ENCODE results near the gene BMPR1B.

DNA sequence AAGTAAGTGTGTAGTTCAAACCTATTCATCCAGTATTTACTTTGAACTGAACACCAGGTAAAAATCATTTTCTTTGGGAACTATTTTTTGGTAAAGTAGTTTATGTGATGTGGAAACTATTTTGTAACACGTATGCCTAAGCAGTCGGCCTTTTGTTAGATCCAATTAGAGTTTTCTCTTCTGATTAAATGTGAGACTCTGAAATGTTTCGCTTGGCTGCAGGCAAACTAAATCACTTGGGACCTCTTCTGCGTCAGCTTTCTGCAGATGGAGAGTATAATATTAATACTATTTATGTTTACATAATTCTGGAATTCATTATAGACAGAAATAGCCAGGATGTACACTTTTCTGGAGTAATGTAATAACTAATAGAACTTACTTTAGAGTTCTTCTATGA, 46.9 kb downstream of the BMPR1B start:
- TF ChIP-seq POLR2A (IDR thresholded peaks at IDR 0.05), result no peak
- TF ChIP-seq, protein P1, sequence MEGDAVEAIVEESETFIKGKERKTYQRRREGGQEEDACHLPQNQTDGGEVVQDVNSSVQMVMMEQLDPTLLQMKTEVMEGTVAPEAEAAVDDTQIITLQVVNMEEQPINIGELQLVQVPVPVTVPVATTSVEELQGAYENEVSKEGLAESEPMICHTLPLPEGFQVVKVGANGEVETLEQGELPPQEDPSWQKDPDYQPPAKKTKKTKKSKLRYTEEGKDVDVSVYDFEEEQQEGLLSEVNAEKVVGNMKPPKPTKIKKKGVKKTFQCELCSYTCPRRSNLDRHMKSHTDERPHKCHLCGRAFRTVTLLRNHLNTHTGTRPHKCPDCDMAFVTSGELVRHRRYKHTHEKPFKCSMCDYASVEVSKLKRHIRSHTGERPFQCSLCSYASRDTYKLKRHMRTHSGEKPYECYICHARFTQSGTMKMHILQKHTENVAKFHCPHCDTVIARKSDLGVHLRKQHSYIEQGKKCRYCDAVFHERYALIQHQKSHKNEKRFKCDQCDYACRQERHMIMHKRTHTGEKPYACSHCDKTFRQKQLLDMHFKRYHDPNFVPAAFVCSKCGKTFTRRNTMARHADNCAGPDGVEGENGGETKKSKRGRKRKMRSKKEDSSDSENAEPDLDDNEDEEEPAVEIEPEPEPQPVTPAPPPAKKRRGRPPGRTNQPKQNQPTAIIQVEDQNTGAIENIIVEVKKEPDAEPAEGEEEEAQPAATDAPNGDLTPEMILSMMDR (IDR thresholded peaks at IDR 0.05 in 8 of 11, conservative IDR thresholded peaks at IDR 0.05 in 3 of 11), result no peak
